Left forelimb (tissue), 1 donor: ENCODE data around the gene CD74.

Experiments used
- DNase-seq: peaks from one replicate; pipeline ENCODE4 v3.0.0-alpha.2; 2018; ENCODE audit warnings: low spot score

CD74 gene

GRCh38 chr5:150397782-150398721 lies 14.7 kb downstream of the CD74 start:
- no peak for DNase-seq

GRCh38 chr5:150397146-150397781 lies 15.4 kb downstream of the CD74 start:
- DNase-seq, result no peak

GRCh38 chr5:150396267-150396666 lies 16.4 kb downstream of the CD74 start:
- DNase-seq, result no peak

- DNase-seq, result no peak
Observed at GRCh38 chr5:150395688-150395975, 17.1 kb downstream of the CD74 start.

GRCh38 chr5:150394912-150395687 lies 17.6 kb downstream of the CD74 start:
- no peak for DNase-seq

GRCh38 chr5:150394131-150394530 lies 18.6 kb downstream of the CD74 start:
- no peak for DNase-seq

GRCh38 chr5:150393096-150393645 lies 19.5 kb downstream of the CD74 start:
- no peak for DNase-seq

GRCh38 chr5:150392680-150393079 lies 20.0 kb downstream of the CD74 start:
- DNase-seq, result no peak

GRCh38 chr5:150391986-150392385 lies 20.7 kb downstream of the CD74 start:
- no peak for DNase-seq

- no peak for DNase-seq
Observed at GRCh38 chr5:150391064-150391834, 21.5 kb downstream of the CD74 start.

GRCh38 chr5:150389531-150390266 lies 23.0 kb downstream of the CD74 start:
- no peak for DNase-seq

GRCh38 chr5:150386024-150386855 lies 26.5 kb downstream of the CD74 start:
- no peak for DNase-seq

GRCh38 chr5:150384701-150385100 lies 28.0 kb downstream of the CD74 start:
- no peak for DNase-seq

- no peak for DNase-seq
Observed at GRCh38 chr5:150377964-150378694, 34.6 kb downstream of the CD74 start.

- DNase-seq, result no peak
Observed at GRCh38 chr5:150376799-150377771, 35.6 kb downstream of the CD74 start.

GRCh38 chr5:150374651-150375050 lies 38.1 kb downstream of the CD74 start:
- DNase-seq, result no peak

- DNase-seq, result no peak
Observed at GRCh38 chr5:150372639-150373038, 40.1 kb downstream of the CD74 start.

- no peak for DNase-seq
Observed at GRCh38 chr5:150368526-150368925, 44.2 kb downstream of the CD74 start.
